Measurements from ENCODE around the gene CALML3.
A peak's percentile ranks its signal among the peaks of the same experiment; 100 is the strongest.

The CALML3 gene

DNA sequence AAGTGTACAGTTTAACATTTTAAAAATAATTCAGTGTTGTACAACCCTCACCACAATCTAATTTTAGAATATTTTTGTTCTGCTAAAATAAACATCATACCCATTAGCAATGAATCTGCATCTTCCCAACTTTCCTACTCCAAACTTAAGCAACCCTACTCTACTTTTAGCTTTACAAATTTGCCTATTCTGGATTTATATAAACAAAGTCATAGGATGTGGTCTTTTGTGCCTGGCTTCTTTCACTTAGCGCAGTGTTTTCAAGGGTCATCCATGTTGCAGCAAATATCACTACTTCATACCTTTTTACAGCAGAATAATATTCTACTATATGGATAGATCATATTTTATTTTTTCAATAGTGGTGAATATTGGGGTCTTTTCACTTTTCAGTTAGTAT is 18.9 kb downstream of the CALML3 start:
- DNase-seq = no peak

DNA sequence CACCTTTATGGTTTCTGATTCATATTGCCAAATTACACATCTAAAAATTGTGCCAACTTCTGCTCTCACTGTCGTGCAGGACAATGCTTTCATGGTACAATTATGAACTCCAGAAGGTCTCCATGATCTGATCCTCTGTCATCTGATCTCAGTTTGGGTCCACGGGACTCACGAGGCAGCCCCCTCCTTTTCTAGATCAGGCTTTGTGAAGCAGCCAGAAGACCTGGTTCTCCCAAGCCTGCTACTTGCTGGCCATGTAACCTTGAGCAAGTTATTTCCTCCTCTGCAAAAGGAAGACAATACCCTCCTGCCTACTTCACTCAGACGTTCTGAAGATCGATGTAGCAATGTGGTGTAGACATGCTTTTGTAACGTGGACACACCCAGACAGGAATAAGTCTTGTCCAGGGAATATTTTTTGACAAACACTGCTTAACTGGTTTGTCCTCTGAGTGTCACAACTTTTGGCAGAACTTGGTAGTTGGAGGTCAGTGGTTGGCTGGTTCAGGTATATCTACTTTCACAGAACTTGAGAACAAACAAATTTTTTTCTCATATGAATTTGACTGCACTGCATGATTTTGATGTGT is 19.6 kb downstream of the CALML3 start:
- peak; percentile 30 to 40 for DNase-seq

GRCh38 chr10:5545011-5545410 is 20.2 kb downstream of the CALML3 start:
- DNase-seq = no peak

DNA sequence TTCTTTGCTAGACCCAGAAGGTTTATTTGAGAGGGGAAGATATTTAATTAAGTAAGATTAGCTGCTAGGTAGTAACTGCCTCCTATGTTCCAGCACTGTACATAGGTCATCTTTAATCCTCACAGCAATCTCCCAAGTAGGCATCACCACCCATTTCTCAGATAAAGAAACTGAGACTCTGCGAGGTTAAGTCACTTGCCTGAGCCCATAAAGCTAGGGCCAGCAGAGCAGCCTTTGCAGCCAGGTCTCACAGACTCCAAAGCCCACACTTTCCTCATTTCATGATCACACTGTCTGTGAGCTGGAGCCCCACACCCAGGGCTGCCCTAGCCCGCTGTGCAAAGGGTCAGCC is 20.6 kb downstream of the CALML3 start:
- no peak for DNase-seq

- DNase-seq = no peak
Measured at GRCh38 chr10:5545778-5546710, 21.3 kb downstream of the CALML3 start.

DNA sequence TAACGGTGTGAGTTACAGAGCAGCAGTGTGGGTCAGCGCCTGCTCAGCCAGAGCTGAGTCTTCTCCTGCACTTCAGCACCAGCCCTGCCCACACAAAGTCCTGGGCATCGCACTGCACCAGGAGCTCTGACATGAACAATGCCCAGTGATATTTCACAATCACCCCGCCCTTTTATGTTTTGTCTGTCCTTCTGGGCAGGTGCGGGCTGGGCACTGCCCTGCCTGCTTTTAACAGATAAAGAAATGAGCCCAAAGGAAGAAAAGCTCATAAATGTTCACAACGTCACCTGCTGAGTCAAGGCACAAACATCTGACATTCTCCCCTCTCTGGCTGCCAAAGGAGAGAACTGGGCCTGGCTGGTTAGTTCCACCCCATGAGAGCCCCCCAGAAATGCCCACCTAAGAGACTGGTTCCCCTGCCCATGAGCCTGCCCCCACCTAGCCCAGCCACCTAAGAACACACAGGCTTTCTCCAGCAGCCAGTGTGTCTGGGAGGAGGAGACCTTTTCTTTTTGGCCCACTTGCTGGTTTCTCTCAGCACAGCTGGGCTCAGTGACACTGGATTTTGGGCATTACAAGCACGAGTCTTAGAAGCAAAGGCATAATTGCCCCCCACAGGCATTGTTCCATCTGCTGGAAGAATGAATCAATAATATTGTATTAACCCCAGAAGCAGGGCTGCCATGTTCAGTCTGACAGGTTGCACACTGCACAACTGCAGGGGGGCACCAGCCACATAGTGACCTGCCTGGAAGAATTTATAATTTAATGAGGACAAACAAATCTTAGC is 22.3 kb downstream of the CALML3 start:
- no peak for DNase-seq

- no peak for DNase-seq
Measured at GRCh38 chr10:5547681-5547930, 22.8 kb downstream of the CALML3 start.

- DNase-seq = peak; percentile 19 to 29
Measured at GRCh38 chr10:5547931-5548660, 23.3 kb downstream of the CALML3 start.

- DNase-seq = no peak
Measured at GRCh38 chr10:5549462-5550249, 24.9 kb downstream of the CALML3 start.

DNA sequence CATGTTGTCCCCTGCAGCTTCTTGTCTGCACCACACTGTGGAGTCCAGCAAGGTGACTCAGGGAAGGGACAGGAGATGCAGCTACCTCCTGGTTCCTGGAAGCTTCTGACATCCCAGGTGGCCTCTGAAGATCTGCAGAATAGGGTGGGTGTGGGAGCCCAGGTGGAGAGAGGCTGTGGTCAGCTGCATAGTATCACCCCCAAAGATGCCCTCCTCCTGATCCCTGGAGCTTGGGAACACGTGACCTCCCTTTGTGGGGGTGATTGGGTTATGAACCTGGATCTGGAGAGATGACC is 25.4 kb downstream of the CALML3 start:
- no peak for DNase-seq

- peak in 1 of 2 donors; percentile 16 for DNase-seq
Measured at GRCh38 chr10:5550621-5551530, 26.1 kb downstream of the CALML3 start.

DNA sequence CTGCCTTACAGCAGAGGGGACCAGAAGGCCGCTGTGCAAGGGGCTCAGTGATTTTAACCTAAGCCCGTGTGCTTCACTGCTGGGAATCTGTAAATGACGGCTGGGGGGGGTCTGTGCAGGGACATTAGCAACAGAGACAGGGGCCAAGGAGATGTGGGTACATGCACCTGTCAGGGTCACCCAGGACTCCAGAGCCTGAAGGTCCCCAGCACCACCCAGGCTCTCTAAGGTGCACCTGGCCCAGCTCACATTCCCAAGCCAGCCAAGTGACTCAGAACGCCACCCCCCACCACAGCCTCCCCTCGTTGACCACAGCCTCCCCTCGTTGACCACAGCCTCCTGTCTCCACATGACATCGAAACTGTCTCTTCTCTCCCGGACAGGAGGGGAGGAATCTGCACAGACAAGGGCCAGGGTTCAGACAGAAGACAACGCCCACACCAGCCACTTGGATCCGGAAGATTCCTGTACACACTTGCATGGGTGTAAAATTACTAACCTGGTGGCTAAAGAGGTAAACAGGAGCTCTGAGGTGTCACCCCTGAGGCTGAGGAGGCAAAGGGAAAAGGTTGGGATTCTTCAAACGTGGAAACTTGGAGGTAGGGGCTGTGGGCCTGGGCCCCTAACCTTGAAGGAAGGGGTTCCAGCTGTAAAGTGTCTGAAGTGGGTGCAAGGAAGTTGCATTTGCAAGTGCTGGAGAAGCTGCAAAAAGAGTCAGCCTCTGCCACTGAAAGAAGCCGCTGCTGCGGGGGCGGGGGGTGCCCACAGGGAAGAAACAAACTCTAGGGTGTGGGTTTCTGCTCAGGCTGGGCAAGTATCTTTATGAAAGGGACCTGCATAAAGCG is 27.0 kb downstream of the CALML3 start:
- DNase-seq = peak; percentile 6 to 74

GRCh38 chr10:5552376-5553321 is 27.9 kb downstream of the CALML3 start:
- no peak for DNase-seq

- no peak for DNase-seq
Measured at GRCh38 chr10:5553400-5554170, 28.8 kb downstream of the CALML3 start.

GRCh38 chr10:5555021-5555510 is 30.3 kb downstream of the CALML3 start:
- DNase-seq = no peak

- DNase-seq = no peak
Measured at GRCh38 chr10:5555881-5556280, 31.1 kb downstream of the CALML3 start.

DNA sequence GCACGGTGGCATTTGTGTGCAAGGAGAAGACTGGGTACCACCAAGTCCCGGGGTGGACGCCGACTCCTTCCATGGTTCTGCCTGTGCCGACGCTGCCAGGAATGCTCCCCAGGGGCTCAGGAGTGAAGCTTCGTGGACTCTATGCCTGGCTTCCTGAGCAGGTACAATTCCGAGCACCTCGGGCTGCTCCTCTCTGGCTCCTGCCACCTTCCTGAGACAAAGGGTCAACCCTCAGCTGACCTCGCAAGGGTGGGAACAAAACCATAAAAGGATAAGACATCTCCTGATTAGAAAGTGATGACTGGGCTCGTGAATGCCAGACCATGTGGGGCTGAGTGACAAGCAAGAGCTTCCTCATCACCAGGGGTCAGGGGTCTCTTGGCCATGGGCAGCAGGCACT is 31.8 kb downstream of the CALML3 start:
- no peak for DNase-seq
